CD4-positive, alpha-beta T cell treated with Interleukin-15 for 1 hour (primary cell): Measurements from ENCODE around the gene SLC38A4.
"Not testable (repeated sequence)": the region's sequence is repeated elsewhere in the genome, so short reads cannot be mapped to it uniquely, and the experiment has no call there.

Experiments used
- DNase-seq: peaks from one replicate; pipeline ENCODE4 v3.0.0-alpha.2; 2020

The SLC38A4 gene, protein sequence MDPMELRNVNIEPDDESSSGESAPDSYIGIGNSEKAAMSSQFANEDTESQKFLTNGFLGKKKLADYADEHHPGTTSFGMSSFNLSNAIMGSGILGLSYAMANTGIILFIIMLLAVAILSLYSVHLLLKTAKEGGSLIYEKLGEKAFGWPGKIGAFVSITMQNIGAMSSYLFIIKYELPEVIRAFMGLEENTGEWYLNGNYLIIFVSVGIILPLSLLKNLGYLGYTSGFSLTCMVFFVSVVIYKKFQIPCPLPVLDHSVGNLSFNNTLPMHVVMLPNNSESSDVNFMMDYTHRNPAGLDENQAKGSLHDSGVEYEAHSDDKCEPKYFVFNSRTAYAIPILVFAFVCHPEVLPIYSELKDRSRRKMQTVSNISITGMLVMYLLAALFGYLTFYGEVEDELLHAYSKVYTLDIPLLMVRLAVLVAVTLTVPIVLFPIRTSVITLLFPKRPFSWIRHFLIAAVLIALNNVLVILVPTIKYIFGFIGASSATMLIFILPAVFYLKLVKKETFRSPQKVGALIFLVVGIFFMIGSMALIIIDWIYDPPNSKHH

GRCh38 chr12:46825591-46826414, at the start of gene SLC38A4:
SLC38A4 (minus strand) TSS chr12:46825997; CDS start chr12:46793071, 32,926 bp downstream.
- DNase-seq: no peak

GRCh38 chr12:46875095-46875494, 49.3 kb upstream of the SLC38A4 start:
- no peak for DNase-seq

DNA sequence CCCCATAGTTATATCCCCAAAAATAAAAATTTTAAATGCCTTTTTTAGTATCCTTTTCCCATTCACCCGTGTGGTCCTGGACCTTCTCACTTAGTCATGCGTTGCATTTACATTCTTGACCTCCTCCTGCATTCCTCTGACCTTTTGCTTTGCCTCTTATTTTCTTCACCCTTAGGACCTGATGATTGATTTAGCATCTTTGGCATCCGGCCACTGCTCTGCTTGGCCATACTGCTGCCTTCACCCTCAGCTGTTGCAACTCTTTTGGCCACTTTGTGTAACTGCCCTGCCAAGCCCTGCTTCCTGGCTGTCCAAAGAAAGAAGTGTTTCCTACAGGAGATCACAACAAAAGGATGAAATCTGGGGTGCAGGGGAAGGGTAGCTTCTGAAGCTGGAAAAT, 48.8 kb upstream of the SLC38A4 start:
- no peak for DNase-seq

GRCh38 chr12:46872135-46872534, 46.3 kb upstream of the SLC38A4 start:
- no peak for DNase-seq

- no peak for DNase-seq
These were observed 39.5 kb upstream of the SLC38A4 start for GRCh38 chr12:46865311-46865710.

DNA sequence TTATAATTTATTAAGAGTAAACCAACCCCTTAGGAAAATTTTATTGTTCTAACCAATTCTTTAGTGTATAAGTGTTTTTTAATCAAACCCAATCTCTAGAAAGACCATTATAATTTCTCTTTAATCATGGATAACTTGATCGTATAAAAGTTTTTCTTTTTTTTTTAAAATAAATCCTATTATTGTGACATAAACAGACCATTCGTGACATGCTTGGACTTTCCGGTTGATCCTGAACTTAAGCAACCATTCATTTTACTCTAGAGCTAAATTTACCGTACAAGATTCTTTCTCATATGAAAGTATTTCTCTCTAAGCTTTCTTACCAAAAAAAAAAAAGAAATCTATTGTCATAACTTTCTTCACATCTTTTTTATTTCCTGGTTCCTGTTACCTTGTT, 32.6 kb upstream of the SLC38A4 start:
- no peak for DNase-seq

DNA sequence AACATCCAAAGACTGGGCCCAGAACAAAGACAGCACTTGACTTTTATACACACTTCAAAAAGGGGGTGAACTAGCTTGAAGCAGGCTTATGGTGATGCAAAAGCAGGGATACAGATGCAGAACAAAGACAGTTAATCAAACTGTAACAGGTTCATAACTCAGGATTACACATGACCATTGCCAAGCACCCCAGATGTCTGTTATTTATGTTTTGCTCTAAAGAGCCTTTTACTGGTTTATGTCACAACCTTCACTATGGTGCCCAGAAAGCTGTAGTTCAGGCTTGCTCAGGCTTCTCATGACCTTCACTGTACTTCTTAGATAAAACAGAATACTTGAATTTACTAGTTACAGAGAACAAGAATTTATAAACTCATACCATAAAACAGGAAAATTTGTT, 31.7 kb upstream of the SLC38A4 start:
- no peak for DNase-seq

- DNase-seq: no peak
These were observed 30.0 kb upstream of the SLC38A4 start for GRCh38 chr12:46855760-46856159.

- not testable (repeated sequence) for DNase-seq
These were observed 28.4 kb upstream of the SLC38A4 start for GRCh38 chr12:46854188-46854587.

DNA sequence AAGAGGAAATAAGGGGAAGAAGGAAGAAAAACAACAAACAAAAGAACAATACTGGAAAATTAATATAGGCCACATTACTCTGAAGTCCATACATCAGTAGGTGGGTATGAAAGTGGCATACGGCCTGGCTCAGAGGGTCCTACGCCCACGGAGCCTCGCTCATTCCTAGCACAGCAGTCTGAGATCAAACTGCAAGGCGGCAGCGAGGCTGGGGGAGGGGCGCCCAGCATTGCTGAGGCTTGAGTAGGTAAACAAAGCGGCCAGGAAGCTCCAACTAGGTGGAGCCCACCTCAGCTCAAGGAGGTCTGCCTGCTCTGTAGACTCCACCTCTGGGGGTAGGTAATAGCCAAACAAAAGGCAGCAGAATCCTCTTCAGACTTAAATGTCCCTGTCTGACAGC, 23.0 kb upstream of the SLC38A4 start:
- DNase-seq: not testable (repeated sequence)

DNA sequence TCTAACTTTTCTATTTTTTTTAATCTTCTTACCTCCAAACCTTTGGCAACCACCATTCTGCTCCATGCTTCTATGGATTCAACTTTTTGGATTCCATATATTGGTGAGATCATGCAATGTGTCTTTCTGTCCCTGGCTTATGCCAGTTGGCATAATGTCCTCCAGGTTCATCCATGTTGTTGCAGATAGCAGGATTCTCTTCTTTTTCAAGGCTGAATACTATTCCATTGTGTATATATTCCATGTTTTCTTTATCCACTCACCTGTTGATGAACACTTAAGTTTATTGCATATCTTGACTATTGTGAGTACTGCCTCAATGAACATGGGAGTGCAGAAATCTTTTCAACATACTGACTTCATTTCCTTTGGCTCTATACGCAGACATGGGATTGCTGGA, 21.2 kb upstream of the SLC38A4 start:
- DNase-seq: no peak

DNA sequence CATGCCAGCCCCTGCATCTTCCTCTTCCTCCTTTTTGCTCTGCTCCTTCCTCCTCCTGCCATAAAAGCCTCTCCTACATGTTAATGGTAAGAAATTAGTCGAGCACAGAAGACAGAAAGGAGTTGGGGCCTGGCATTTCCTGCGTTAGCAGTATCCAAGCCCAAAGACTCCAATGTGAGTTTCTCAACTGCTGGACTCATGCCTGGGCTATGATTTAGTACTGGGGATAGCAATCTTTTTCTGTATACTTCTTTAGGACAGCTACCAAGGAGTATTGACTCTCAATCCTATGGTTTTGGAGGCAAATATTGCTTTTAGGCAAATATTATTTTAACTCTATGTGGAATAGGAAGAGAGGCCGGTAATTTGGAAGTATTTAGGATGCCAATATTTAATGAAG, 18.0 kb upstream of the SLC38A4 start:
- no peak for DNase-seq

GRCh38 chr12:46841891-46842290, 16.1 kb upstream of the SLC38A4 start:
- no peak for DNase-seq

GRCh38 chr12:46839964-46840363, 14.2 kb upstream of the SLC38A4 start:
- no peak for DNase-seq

GRCh38 chr12:46839232-46839631, 13.4 kb upstream of the SLC38A4 start:
- no peak for DNase-seq

GRCh38 chr12:46835785-46836184, 10.0 kb upstream of the SLC38A4 start:
- DNase-seq: no peak

- DNase-seq: no peak
These were observed 6.4 kb upstream of the SLC38A4 start for GRCh38 chr12:46832130-46832704.

GRCh38 chr12:46831335-46832129, 5.7 kb upstream of the SLC38A4 start:
- DNase-seq: no peak

DNA sequence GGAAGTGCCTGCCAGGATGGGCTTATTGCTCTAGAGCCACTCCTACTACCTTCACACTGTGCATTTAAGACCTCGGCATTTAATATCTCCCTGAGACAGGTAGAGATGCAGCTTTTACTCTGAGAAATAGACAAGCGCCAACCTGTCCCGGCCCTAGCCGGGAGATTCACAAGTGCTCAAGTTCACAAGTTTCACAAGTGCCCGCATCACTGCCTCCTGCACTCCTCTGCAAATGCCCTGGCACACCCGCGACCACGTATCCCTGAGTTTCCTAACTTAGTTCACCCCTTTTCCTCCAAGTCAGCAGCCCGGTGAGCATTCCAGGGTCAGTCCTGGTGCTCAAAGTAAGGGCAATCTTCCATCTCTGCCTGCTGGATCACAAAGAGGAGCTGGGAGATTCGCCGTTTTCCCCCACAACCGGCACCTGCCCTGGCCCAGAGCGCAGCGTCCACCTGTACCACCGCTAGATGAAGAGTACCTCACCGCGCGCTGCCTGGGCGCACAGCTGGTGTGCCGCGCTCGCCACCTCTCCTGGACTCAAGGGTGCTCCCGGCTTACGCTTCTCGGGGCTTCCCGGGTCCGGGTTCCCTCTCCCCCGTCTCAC, 5.0 kb upstream of the SLC38A4 start:
- DNase-seq: no peak

- DNase-seq: no peak
These were observed 1.1 kb downstream of the SLC38A4 start for GRCh38 chr12:46824709-46825108.

DNA sequence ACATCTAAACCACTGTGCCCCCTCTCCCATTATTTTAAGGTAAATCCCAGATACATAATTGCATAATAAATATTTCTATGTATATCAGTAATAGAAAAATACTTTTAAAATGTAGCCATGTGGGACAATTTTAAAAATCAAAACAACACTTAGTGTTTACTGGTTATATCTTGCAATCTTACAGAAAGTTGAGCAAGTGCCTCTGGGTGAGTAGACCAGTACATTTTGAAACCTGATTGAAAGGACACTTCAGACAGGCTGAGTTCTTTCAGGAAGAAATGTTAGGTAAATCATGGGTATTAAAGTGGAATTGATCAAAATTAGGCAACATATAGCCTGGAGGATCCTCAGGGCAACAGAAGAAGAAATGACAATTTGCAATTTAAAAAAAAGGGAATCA, 7.2 kb downstream of the SLC38A4 start:
- no peak for DNase-seq

DNA sequence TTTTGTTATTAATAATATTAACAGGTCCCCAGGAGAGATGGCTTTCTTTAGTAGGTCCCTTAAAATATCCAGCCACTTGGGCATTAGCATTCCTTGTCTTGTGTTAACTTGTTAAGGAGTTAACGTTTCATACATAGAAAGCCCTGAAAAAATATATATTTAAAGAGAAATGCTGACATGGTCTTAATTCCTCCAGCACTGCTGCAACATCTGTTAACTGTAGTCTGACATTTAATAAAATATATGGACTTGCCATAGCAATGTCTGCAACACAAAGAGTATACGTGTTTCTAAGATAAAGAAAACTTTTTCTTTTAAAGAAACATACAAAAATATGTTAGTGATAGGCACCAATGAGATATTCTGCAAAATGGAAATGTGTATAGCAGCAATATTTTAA, 10.0 kb downstream of the SLC38A4 start:
- DNase-seq: no peak
